IMR-90 (cell line): ENCODE results near the gene PTPRO. TPM values are rescaled to one million over a fixed set of nuclear protein-coding genes. Genes with fewer than 3 reads are reported as not detected.

Source experiments
- ATAC-seq: fragments of 200-7000 bp; cut with Tn5 transposase; 2 replicates; pipeline ENCODE4 v1.9.1; 2020; ENCODE audit warnings: low read depth, mild to moderate bottlenecking, moderate library complexity
- BruUV-seq: library from RNA; stranded (reverse); fragments of 400-500 nt; replicated peaks from 2 replicates; lab custom pipeline; 2021; lab: Mats Ljungman, UMichigan
- CTCF ChIA-PET: fragments of 300-600 bp; formaldehyde crosslinking; extraction: SDS; loops from one replicate; lab custom pipeline; 2021; ENCODE audit warnings: antibody characterized with exemption; lab: Yijun Ruan, JAX
- POLR2A ChIA-PET: fragments of 300-600 bp; sonication (Branson Sonifier 250); formaldehyde crosslinking; loops from one replicate; lab custom pipeline; 2022; ENCODE audit warnings: antibody characterized with exemption; ENCODE audit not compliant: unreplicated experiment; lab: Charles Lee
- DNase-seq: peaks from one replicate; pipeline ENCODE4 v3.0.0; 2013
- H2AFZ ChIP-seq: replicated peaks from 2 replicates; pipeline ENCODE3; 2013; ENCODE audit warnings: low read length, mild to moderate bottlenecking; ENCODE audit not compliant: poor library complexity
- H2AK5ac ChIP-seq: 2 replicates; pipeline ENCODE4 v1.6.1; 2013; ENCODE audit warnings: low read depth, low read length, inconsistent platforms
- H2AK9ac ChIP-seq: replicated peaks from 2 replicates; pipeline ENCODE3; 2013; ENCODE audit warnings: mild to moderate bottlenecking, low read depth, low read length, moderate library complexity; ENCODE audit not compliant: poor library complexity
- H2BK120ac ChIP-seq: 2 replicates; pipeline ENCODE4 v1.6.1; 2013; ENCODE audit warnings: low read depth, low read length, inconsistent platforms
- H2BK15ac ChIP-seq: 3 replicates; pipeline ENCODE4 v1.6.1; 2013; ENCODE audit warnings: low read depth, low read length, inconsistent platforms
- H2BK20ac ChIP-seq: 2 replicates; pipeline ENCODE4 v1.6.1; 2013; ENCODE audit warnings: low read depth, mild to moderate bottlenecking, inconsistent platforms, low read length, moderate library complexity
- H2BK5ac ChIP-seq: 2 replicates; pipeline ENCODE4 v1.6.1; 2013; ENCODE audit warnings: mild to moderate bottlenecking, low read depth, low read length, inconsistent platforms; ENCODE audit not compliant: poor library complexity, severe bottlenecking
- H3K14ac ChIP-seq: replicated peaks from 2 replicates; pipeline ENCODE4 v1.6.1; 2013; ENCODE audit warnings: low read depth, low read length, inconsistent platforms
- H3K18ac ChIP-seq: 2 replicates; pipeline ENCODE4 v1.6.1; 2013; ENCODE audit warnings: low read depth, low read length, control low read depth
- H3K23ac ChIP-seq: 2 replicates; pipeline ENCODE4 v1.6.1; 2013; ENCODE audit warnings: low read depth, low read length, inconsistent platforms
- H3K27ac ChIP-seq: 2 replicates; pipeline ENCODE4 v1.5.1; 2013; ENCODE audit warnings: mild to moderate bottlenecking, control low read depth, low read length; ENCODE audit not compliant: insufficient read depth
- H3K27me3 ChIP-seq: 2 replicates; pipeline ENCODE4 v1.6.1; 2013; ENCODE audit warnings: low read length; ENCODE audit not compliant: control insufficient read depth, insufficient read depth
- H3K36me3 ChIP-seq: 2 replicates; pipeline ENCODE4 v1.6.1; 2013; ENCODE audit warnings: low read length, mixed read lengths; ENCODE audit not compliant: control insufficient read depth, insufficient read depth
- H3K4ac ChIP-seq: 2 replicates; pipeline ENCODE4 v1.6.1; 2013; ENCODE audit warnings: low read depth, low read length, inconsistent platforms
- H3K4me1 ChIP-seq: 2 replicates; pipeline ENCODE4 v1.6.1; 2013; ENCODE audit warnings: low read length, mixed read lengths; ENCODE audit not compliant: control insufficient read depth, insufficient read depth
- H3K4me2 ChIP-seq: 2 replicates; pipeline ENCODE4 v1.6.1; 2013; ENCODE audit warnings: low read depth, mild to moderate bottlenecking, control low read depth, low read length, moderate library complexity
- H3K4me3 ChIP-seq: 2 replicates; pipeline ENCODE4 v1.5.1; 2013; ENCODE audit warnings: low read depth, mild to moderate bottlenecking, control low read depth, low read length, moderate library complexity; ENCODE audit not compliant: insufficient read depth
- H3K56ac ChIP-seq: 2 replicates; pipeline ENCODE4 v1.6.1; 2013; ENCODE audit warnings: low read length, inconsistent platforms; ENCODE audit not compliant: insufficient read depth; ENCODE audit errors: extremely low read depth
- H3K79me1 ChIP-seq, 2 experiments: 2 replicates each; pipeline ENCODE4 v1.6.1; 2013; ENCODE audit warnings: low read length in 2 of 2, inconsistent platforms in 1 of 2, low read depth in 1 of 2
- H3K9ac ChIP-seq: 2 replicates; pipeline ENCODE4 v1.6.1; 2013; ENCODE audit warnings: low read depth, low read length, control low read depth
- H3K9me1 ChIP-seq: 2 replicates; pipeline ENCODE4 v1.6.1; 2013; ENCODE audit warnings: low read length, inconsistent platforms; ENCODE audit not compliant: insufficient read depth
- H3K9me3 ChIP-seq: 2 replicates; pipeline ENCODE4 v1.6.1; 2013; ENCODE audit warnings: low read length; ENCODE audit not compliant: control insufficient read depth, insufficient read depth
- H4K20me1 ChIP-seq: 2 replicates; pipeline ENCODE4 v1.6.1; 2013; ENCODE audit warnings: low read length, inconsistent platforms; ENCODE audit not compliant: insufficient read depth
- H4K5ac ChIP-seq: 2 replicates; pipeline ENCODE4 v1.6.1; 2013; ENCODE audit warnings: mild to moderate bottlenecking, low read depth, low read length, control low read depth
- H4K8ac ChIP-seq, 2 experiments: 2 replicates each; pipeline ENCODE4 v1.6.1; 2013; ENCODE audit warnings: low read depth in 2 of 2, low read length in 2 of 2, control low read depth in 1 of 2, inconsistent platforms in 1 of 2
- H4K91ac ChIP-seq: 2 replicates; pipeline ENCODE4 v1.6.1; 2013; ENCODE audit warnings: low read depth, low read length, inconsistent platforms; ENCODE audit not compliant: insufficient read depth
- BHLHE40 ChIP-seq: fragments of 150-350 bp; IDR thresholded peaks from 2 replicates; pipeline ENCODE4 v1.6.1; 2016; ENCODE audit warnings: mild to moderate bottlenecking, low read depth, low read length
- CHD1 ChIP-seq: IDR thresholded peaks from 2 replicates; pipeline ENCODE4 v1.6.1; 2012; ENCODE audit warnings: low read depth, low read length, improper control_type of control experiment
- FOS ChIP-seq: fragments of 150-350 bp; IDR thresholded peaks from 2 replicates; pipeline ENCODE4 v1.6.1; 2016; ENCODE audit warnings: low read depth, low read length
- POLR2A ChIP-seq: IDR thresholded peaks from 2 replicates; pipeline ENCODE4 v1.6.1; 2012; ENCODE audit warnings: mild to moderate bottlenecking, low read depth, low read length
- RAD21 ChIP-seq: IDR thresholded peaks from 2 replicates; pipeline ENCODE4 v1.6.1; 2012; ENCODE audit warnings: low read length, improper control_type of control experiment
- WGBS, 2 experiments: methylation state at CpG; one replicate each; pipeline versions ENCODE4 v1.1.5 to v1.1.7; 2013; ENCODE audit warnings: missing lambda C conversion rate in 2 of 2; ENCODE audit not compliant: insufficient read length in 1 of 2; ENCODE audit errors: extremely low coverage in 2 of 2; 5-methylcytosine and 5-hydroxymethylcytosine counted together
- dilution Hi-C: fragments of 300-500 bp; cut with HindIII; formaldehyde crosslinking; loops from one replicate; pipeline ENCODE4 v1.14.3; 2018; ENCODE audit warnings: low sequenced_read_pairs; ENCODE audit not compliant: unreplicated experiment
- in situ Hi-C: fragments of 300-500 bp; cut with MboI; formaldehyde crosslinking; loops from 3 replicates; pipeline ENCODE4 v1.14.3; 2019; ENCODE audit warnings: low sequenced_read_pairs, inconsistent platforms, mixed read lengths
- intact Hi-C: fragments of 100-400 bp; cut with micrococcal nuclease; formaldehyde crosslinking; loops from 2 replicates; pipeline ENCODE4 v1.10.0; 2022
- polyA plus RNA-seq, 3 experiments: library from polyadenylated mRNA; depleted of rRNA; stranded (reverse); fragments of >200 nt; gene quantifications; 2 replicates each; pipeline ENCODE4 v1.2.3, GENCODE V29; 2012; ENCODE audit warnings: low replicate concordance in 1 of 3
- total RNA-seq: library from RNA; depleted of rRNA; stranded (reverse); fragments of >200 nt; gene quantifications from 2 replicates; pipeline ENCODE4 v1.2.3, GENCODE V29; 2012

The PTPRO gene
- total and polyA plus RNA-seq, 2 of the 4 experiments (the other 2 are of a cell fraction) = 0.03 to 0.18 TPM

DNA sequence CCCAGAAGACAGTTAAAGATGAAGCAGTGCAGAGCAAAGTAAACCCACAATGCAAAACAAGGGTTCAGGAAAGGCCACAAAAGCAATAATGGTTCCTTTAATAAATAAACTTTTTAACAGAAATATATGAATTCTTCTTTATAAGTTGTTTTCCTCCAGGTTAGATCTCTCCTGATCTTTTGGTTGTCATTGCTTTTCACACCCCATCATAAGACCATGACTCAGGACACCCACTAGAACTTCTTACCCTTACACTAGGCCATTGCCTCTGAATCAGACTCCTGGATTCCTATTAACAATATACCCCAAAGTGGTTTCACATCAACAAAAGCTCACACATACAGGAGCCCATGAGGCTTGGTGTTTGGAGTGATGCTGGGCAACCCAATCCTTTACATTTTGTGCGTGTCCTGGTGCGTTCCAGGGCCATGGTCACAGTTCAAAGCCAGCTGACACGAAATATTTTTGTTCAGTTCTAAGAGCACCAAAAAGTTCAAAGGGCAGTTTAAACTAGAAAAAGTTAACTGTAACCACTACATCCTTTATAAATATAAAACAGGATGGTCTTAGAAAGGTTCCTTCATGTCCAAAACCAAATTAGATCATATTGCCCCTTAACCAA lies 279.9 kb downstream of the PTPRO start:
- dilution Hi-C loops (loop anchor here (25.0 kb wide), 1 partner anchor 235 kb away; no protein-coding TSS in a partner anchor), intact Hi-C loops (no loop called here), in situ Hi-C loops (no loop called here)
- Histone ChIP-seq H3K27me3 (no peaks in the 10 kb centered on the region), H3K4ac (peak overlapping the region; percentile 73; the same call in 1 of the 2 replicates), H4K5ac (no peak overlapping the region), H3K79me1 (no peaks in the 10 kb centered on the region), H2BK120ac (peak overlapping the region; percentile 22; the same call in 1 of the 2 replicates), H3K14ac (peak overlapping the region; percentile 84; the same call in 1 of the 2 replicates), H2AFZ (no peak overlapping the region), H3K23ac (no peak overlapping the region), H3K27ac (no peak overlapping the region), H3K9ac (no peak overlapping the region), H3K9me1 (peaks cover 4% of the 10 kb centered on the region), H3K56ac (no peak overlapping the region), H2AK9ac (no peak overlapping the region), H4K8ac (no peak overlapping the region), H3K36me3 (no peaks in the 10 kb centered on the region), H2BK15ac (peak overlapping the region; percentile 71; the same call in 2 of the 3 replicates), H4K20me1 (no peaks in the 10 kb centered on the region), H2BK20ac (peak overlapping the region; percentile 62; the same call in 1 of the 2 replicates), H3K4me3 (no peak overlapping the region), H3K4me2 (no peak overlapping the region), H3K4me1 (peaks cover 8% of the 10 kb centered on the region), H3K9me3 (no peaks in the 10 kb centered on the region), H3K18ac (peak overlapping the region; percentile 9; the same call in 1 of the 2 replicates), H2BK5ac (no peak overlapping the region), H4K91ac (0 out of 2 replicates have a peak overlapping the region, but pooled peaks have one; percentile 9), H2AK5ac (peak overlapping the region; percentile 80)
- ChIA-PET CTCF (interaction anchor here (0.7 to 1.7 kb wide), 2 partner anchors 27 to 139 kb away, joined by 3 to 4 read pairs; no protein-coding TSS in a partner anchor), POLR2A (no interaction called here)
- WGBS, 2 experiments = no CpG with 5 or more reads among the region's 3 CpGs
- BruUV-seq = no TSS peak
- TF ChIP-seq FOS (no peak), RAD21 (no peak), BHLHE40 (no peak), CHD1 (no peak), POLR2A (no peak)
- ATAC-seq = no peak
- DNase-seq = peak; percentile 31
